K562 (cell line): ENCODE data around the gene MPL. TPM values are rescaled to one million over a fixed set of nuclear protein-coding genes. Genes with fewer than 3 reads are reported as not detected.

ENCODE experiments used
- HLTF ChIP-seq: fragments of 450-650 bp; IDR thresholded peaks from 2 replicates; pipeline ENCODE4 v1.6.1; 2016
- KLF13 ChIP-seq: fragments of 450-650 bp; IDR thresholded peaks from 2 replicates; pipeline ENCODE4 v1.6.1; 2016; ENCODE audit warnings: missing genetic modification characterization, low read depth, mild to moderate bottlenecking, missing compliant biosample characterization, moderate library complexity, borderline replicate concordance
- NCOA4 ChIP-seq: fragments of 450-650 bp; IDR thresholded peaks from 2 replicates; pipeline ENCODE4 v1.6.1; 2018; ENCODE audit warnings: mild to moderate bottlenecking; ENCODE audit not compliant: partially characterized antibody
- NFE2 ChIP-seq: IDR thresholded peaks from 2 replicates; pipeline ENCODE4 v1.6.1; 2014; ENCODE audit warnings: antibody characterized with exemption, low read depth
- NONO ChIP-seq, 2 experiments: fragments of 200-400 bp in 1 of 2; fragments of 450-650 bp in 1 of 2; formaldehyde crosslinking in 1 of 2; IDR thresholded peaks; 2 replicates each; pipeline ENCODE4 v1.6.1; 2017; ENCODE audit warnings: low read depth in 2 of 2, mild to moderate bottlenecking in 2 of 2, moderate library complexity in 2 of 2, low read length in 1 of 2
- XRCC4 ChIP-seq: IDR thresholded peaks from one replicate; pipeline ENCODE4 v1.6.1; 2011; ENCODE audit not compliant: insufficient read depth, insufficient read length; ENCODE audit errors: extremely low read depth
- ZFP1 ChIP-seq: fragments of 450-650 bp; formaldehyde crosslinking; IDR thresholded peaks from 2 replicates; pipeline ENCODE4 v1.4.0; 2020; ENCODE audit warnings: mild to moderate bottlenecking, mixed read lengths
- ZNF174 ChIP-seq: fragments of 250-450 bp; sonication (Bioruptor Pico); IDR thresholded peaks from 2 replicates; pipeline ENCODE4 v1.4.0; 2020; ENCODE audit warnings: mild to moderate bottlenecking
- ZNF277 ChIP-seq: fragments of 250-450 bp; sonication (Bioruptor Pico); IDR thresholded peaks from 2 replicates; pipeline ENCODE4 v1.8.0; 2022; ENCODE audit warnings: inconsistent platforms, mild to moderate bottlenecking, moderate library complexity, borderline replicate concordance
- ZNF280A ChIP-seq: fragments of 450-650 bp; IDR thresholded peaks from 2 replicates; pipeline ENCODE4 v1.6.1; 2018; ENCODE audit warnings: mild to moderate bottlenecking, low read depth; ENCODE audit not compliant: partially characterized antibody
- ZNF316 ChIP-seq: fragments of 450-650 bp; IDR thresholded peaks from 2 replicates; pipeline ENCODE4 v1.6.1; 2016
- ZNF57 ChIP-seq: fragments of 450-650 bp; formaldehyde crosslinking; IDR thresholded peaks from 2 replicates; pipeline ENCODE4 v1.4.0; 2020; ENCODE audit warnings: mild to moderate bottlenecking, moderate library complexity
- ZNF592 ChIP-seq: fragments of 450-650 bp; IDR thresholded peaks from 2 replicates; pipeline ENCODE4 v1.6.1; 2017; ENCODE audit warnings: antibody characterized with exemption, mild to moderate bottlenecking
- ZNF780A ChIP-seq: fragments of 250-450 bp; sonication (Bioruptor Pico); IDR thresholded peaks from 2 replicates; pipeline ENCODE4 v1.5.0; 2021; ENCODE audit warnings: mild to moderate bottlenecking
- polyA plus RNA-seq, 8 experiments: library from polyadenylated mRNA; depleted of rRNA in 4 of 8; stranded (reverse) in 5 of 8; unstranded in 3 of 8; fragments of >200 nt; fragmentation: Nextera tagmentation in 2 of 8; fragmentation: Illumina TruSeq in 1 of 8; extraction: Ambion mirVana in 2 of 8; extraction: Trizol in 1 of 8; gene quantifications; 2 replicates each; pipeline versions ENCODE4 v1.2.1 to v1.2.3, GENCODE V29; 2011 to 2014; ENCODE audit warnings: inconsistent platforms in 1 of 8, missing spikeins in 1 of 8
- total RNA-seq, 7 experiments: library from RNA; depleted of rRNA in 6 of 7; stranded (reverse); fragments of >200 nt in 6 of 7; fragmentation: Illumina TruSeq in 2 of 7; extraction: Trizol in 2 of 7; gene quantifications; 2 replicates each; pipeline versions ENCODE4 v1.2.1 to v1.2.3, GENCODE V29; 2011 to 2021; ENCODE audit warnings: low replicate concordance in 1 of 7
- TF ChIP-seq, protein P1 (sequence below): fragments of 450-650 bp; formaldehyde crosslinking; IDR thresholded peaks from 2 replicates; pipeline ENCODE4 v1.4.0; 2022; ENCODE audit warnings: missing genetic modification characterization
- TF ChIP-seq, protein P2 (sequence below): fragments of 250-450 bp; sonication (Bioruptor Pico); IDR thresholded peaks from 2 replicates; pipeline ENCODE4 v1.9.0; 2021; ENCODE audit warnings: mild to moderate bottlenecking
- TF ChIP-seq, protein P3 (sequence below), 2 experiments: fragments of 450-650 bp; IDR thresholded peaks; 2 replicates each; pipeline ENCODE4 v1.6.1; 2016

MPL gene
- total and polyA plus RNA-seq, 9 of the 15 experiments (the other 6 are each of a cell fraction or from before 2014, with no cell fraction given), result not detected

DNA sequence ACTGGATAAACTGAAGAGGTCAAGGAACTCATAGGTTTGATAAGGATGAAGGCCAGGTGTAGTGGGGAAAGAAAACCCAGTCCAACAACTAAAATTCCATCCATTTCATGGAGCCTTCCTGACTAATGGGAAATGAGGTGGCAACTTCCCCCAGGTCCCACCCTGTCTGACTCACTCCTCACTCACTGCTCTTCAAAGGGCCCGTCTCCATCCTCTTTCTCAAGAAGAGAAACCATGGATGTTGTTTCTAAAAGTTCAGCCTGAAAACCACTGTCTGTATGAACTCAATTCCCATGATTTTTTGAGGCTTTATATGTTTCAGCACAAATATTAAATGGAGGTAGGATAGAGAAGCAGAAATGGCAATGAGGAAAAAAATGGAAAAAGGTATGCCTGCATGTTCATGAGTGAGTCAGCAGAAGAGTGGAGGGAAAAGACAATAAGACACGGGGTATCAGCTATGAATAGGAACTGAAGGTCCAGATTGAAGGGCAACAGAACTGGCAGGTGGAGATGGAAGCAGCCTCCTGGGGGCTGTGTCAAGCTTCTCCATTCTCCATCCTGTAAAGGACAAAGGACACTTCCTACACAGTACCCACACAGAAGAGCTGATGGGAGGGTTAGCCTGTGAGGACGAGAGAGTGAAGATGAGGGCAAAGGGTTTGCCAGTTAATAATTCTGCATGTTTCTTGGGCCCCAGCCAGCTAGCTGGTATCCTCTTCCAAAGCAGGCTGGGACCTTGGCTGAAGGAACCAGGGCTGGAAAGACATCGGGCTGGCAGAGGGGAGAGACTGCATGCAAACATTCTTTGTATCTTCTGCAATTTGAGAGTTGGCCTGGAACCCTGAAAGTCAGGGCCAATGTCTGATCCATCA is 35.7 kb downstream of the MPL start (continued):
- TF ChIP-seq ZNF57 (CRISPR knock-in tag), result no peak
- no peak for TF ChIP-seq HLTF
- TF ChIP-seq, protein P1, sequence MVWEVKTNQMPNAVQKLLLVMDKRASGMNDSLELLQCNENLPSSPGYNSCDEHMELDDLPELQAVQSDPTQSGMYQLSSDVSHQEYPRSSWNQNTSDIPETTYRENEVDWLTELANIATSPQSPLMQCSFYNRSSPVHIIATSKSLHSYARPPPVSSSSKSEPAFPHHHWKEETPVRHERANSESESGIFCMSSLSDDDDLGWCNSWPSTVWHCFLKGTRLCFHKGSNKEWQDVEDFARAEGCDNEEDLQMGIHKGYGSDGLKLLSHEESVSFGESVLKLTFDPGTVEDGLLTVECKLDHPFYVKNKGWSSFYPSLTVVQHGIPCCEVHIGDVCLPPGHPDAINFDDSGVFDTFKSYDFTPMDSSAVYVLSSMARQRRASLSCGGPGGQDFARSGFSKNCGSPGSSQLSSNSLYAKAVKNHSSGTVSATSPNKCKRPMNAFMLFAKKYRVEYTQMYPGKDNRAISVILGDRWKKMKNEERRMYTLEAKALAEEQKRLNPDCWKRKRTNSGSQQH (CRISPR knock-in tag), result no peak
- TF ChIP-seq ZNF174 (CRISPR knock-in tag), result no peak
- TF ChIP-seq ZNF280A, result no peak
- no peak for TF ChIP-seq NONO (IDR thresholded peaks at IDR 0.05; ENCODE audit: low read depth in 2 of 2, low read length in 1 of 2)
- no peak for TF ChIP-seq NCOA4
- no peak for TF ChIP-seq ZFP1
- peak; percentile 54; the same call in 1 of the 2 replicates for TF ChIP-seq NFE2
- TF ChIP-seq KLF13 (tag), result no peak
- TF ChIP-seq ZNF780A (CRISPR knock-in tag), result no peak
- no peak for TF ChIP-seq XRCC4
- TF ChIP-seq, protein P2, sequence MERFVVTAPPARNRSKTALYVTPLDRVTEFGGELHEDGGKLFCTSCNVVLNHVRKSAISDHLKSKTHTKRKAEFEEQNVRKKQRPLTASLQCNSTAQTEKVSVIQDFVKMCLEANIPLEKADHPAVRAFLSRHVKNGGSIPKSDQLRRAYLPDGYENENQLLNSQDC (CRISPR knock-in tag), result no peak
- TF ChIP-seq ZNF592, result peak; percentile 29; the same call in 1 of the 2 replicates
- TF ChIP-seq ZNF316, result peak; percentile 66
- TF ChIP-seq, protein P3, sequence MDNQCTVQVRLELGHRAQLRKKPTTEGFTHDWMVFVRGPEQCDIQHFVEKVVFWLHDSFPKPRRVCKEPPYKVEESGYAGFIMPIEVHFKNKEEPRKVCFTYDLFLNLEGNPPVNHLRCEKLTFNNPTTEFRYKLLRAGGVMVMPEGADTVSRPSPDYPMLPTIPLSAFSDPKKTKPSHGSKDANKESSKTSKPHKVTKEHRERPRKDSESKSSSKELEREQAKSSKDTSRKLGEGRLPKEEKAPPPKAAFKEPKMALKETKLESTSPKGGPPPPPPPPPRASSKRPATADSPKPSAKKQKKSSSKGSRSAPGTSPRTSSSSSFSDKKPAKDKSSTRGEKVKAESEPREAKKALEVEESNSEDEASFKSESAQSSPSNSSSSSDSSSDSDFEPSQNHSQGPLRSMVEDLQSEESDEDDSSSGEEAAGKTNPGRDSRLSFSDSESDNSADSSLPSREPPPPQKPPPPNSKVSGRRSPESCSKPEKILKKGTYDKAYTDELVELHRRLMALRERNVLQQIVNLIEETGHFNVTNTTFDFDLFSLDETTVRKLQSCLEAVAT (IDR thresholded peaks at IDR 0.05), result no peak
- no peak for TF ChIP-seq ZNF277 (CRISPR knock-in tag)
